Measurements from ENCODE around the gene SMG6.

Gene SMG6

GRCh38 chr17:2077040-2077439 lies 226.5 kb downstream of the SMG6 start:
- no peaks in the 10 kb centered on the region for H3K9me3 ChIP-seq (ENCODE audit: severe bottlenecking)
- H3K27ac ChIP-seq, result peak overlapping the region; percentile 65
- DNase-seq, result no peak
- TF ChIP-seq CTCF (IDR thresholded peaks at IDR 0.05; ENCODE audit: low read depth, low read length), result no peak
- no peak overlapping the region for H3K4me3 ChIP-seq (ENCODE audit: low read depth, low read length)
- no peaks in the 10 kb centered on the region for H3K27me3 ChIP-seq (ENCODE audit: insufficient read depth, low read depth, severe bottlenecking)
- H3K36me3 ChIP-seq, result peaks cover 57% of the 10 kb centered on the region

GRCh38 chr17:2076087-2076984 lies 227.2 kb downstream of the SMG6 start:
- Histone ChIP-seq H3K36me3 (peaks cover 57% of the 10 kb centered on the region), H3K27ac (peak overlapping the region; percentile 65)

GRCh38 chr17:2075336-2076086 lies 228.1 kb downstream of the SMG6 start:
- Histone ChIP-seq H3K27me3 (ENCODE audit: insufficient read depth, low read depth, severe bottlenecking) (no peaks in the 10 kb centered on the region), H3K36me3 (peaks cover 49% of the 10 kb centered on the region), H3K9me3 (ENCODE audit: severe bottlenecking) (no peaks in the 10 kb centered on the region), H3K4me3 (ENCODE audit: low read depth, low read length) (no peak overlapping the region), H3K27ac (peak overlapping the region; percentile 2; the same call in 1 of the 2 replicates)
- DNase-seq, result no peak
- TF ChIP-seq CTCF (IDR thresholded peaks at IDR 0.05; ENCODE audit: low read depth, low read length), result no peak

More at GRCh38 chr17:2076087-2076984, 227.2 kb downstream of the SMG6 start:
- no peak overlapping the region for H3K4me3 ChIP-seq (ENCODE audit: low read depth, low read length)
- H3K9me3 ChIP-seq (ENCODE audit: severe bottlenecking), result no peaks in the 10 kb centered on the region
- no peaks in the 10 kb centered on the region for H3K27me3 ChIP-seq (ENCODE audit: insufficient read depth, low read depth, severe bottlenecking)
- TF ChIP-seq CTCF (IDR thresholded peaks at IDR 0.05; ENCODE audit: low read depth, low read length), result no peak
- DNase-seq, result no peak

GRCh38 chr17:2074919-2075318 lies 228.7 kb downstream of the SMG6 start:
- Histone ChIP-seq H3K27me3 (ENCODE audit: insufficient read depth, low read depth, severe bottlenecking) (no peaks in the 10 kb centered on the region), H3K27ac (no peak overlapping the region), H3K4me3 (ENCODE audit: low read depth, low read length) (no peak overlapping the region), H3K9me3 (ENCODE audit: severe bottlenecking) (no peaks in the 10 kb centered on the region), H3K36me3 (peaks cover 43% of the 10 kb centered on the region)
- DNase-seq, result no peak
- TF ChIP-seq CTCF (IDR thresholded peaks at IDR 0.05; ENCODE audit: low read depth, low read length), result no peak

- DNase-seq, result no peak
- Histone ChIP-seq H3K27me3 (ENCODE audit: insufficient read depth, low read depth, severe bottlenecking) (no peaks in the 10 kb centered on the region), H3K4me3 (ENCODE audit: low read depth, low read length) (no peak overlapping the region), H3K27ac (no peak overlapping the region), H3K36me3 (peaks cover 24% of the 10 kb centered on the region), H3K9me3 (ENCODE audit: severe bottlenecking) (no peaks in the 10 kb centered on the region)
- TF ChIP-seq CTCF (IDR thresholded peaks at IDR 0.05; ENCODE audit: low read depth, low read length), result no peak
These were observed 231.9 kb downstream of the SMG6 start for GRCh38 chr17:2071455-2072281.
